GM20000 (cell line): ENCODE data around the gene RHOBTB1.

Source experiments
- DNase-seq: peaks from one replicate; pipeline ENCODE4 v3.0.0; 2012; ENCODE audit warnings: low spot score
- CTCF ChIP-seq: IDR thresholded peaks from 2 replicates; pipeline ENCODE4 v1.5.1; 2012; ENCODE audit warnings: mild to moderate bottlenecking, control low read depth; ENCODE audit errors: extremely low read depth, missing control alignments

RHOBTB1 gene

GRCh38 chr10:60940446-60940845 lies 3.5 kb downstream of the RHOBTB1 start:
- no peak for TF ChIP-seq CTCF
- DNase-seq, result no peak

GRCh38 chr10:60937784-60938654 lies 6.0 kb downstream of the RHOBTB1 start:
- no peak for TF ChIP-seq CTCF
- no peak for DNase-seq

GRCh38 chr10:60937022-60937421 lies 7.0 kb downstream of the RHOBTB1 start:
- TF ChIP-seq CTCF, result no peak
- no peak for DNase-seq

GRCh38 chr10:60934215-60935175 lies 9.5 kb downstream of the RHOBTB1 start:
- no peak for DNase-seq
- no peak for TF ChIP-seq CTCF

- no peak for DNase-seq
- no peak for TF ChIP-seq CTCF
These were observed 11.2 kb downstream of the RHOBTB1 start for GRCh38 chr10:60932756-60933155.

- no peak for TF ChIP-seq CTCF
- no peak for DNase-seq
These were observed 13.7 kb downstream of the RHOBTB1 start for GRCh38 chr10:60930237-60930636.

GRCh38 chr10:60921633-60922032 lies 22.4 kb downstream of the RHOBTB1 start:
- no peak for DNase-seq
- no peak for TF ChIP-seq CTCF
